Heart right ventricle (tissue), 16 donors: ENCODE results near the gene CKMT2. TPM values are rescaled to one million over a fixed set of nuclear protein-coding genes. Genes with fewer than 3 reads are reported as not detected.

Experiments
- ATAC-seq, 8 donors: fragments of 200-7000 bp; cut with Tn5 transposase; one replicate each; pipeline ENCODE4 v1.9.1; 2020; ENCODE audit warnings: mild to moderate bottlenecking in 8 of 8, moderate library complexity in 8 of 8, moderate number of reproducible peaks in 1 of 8
- DNase-seq, 2 donors: peaks; one replicate each; pipeline ENCODE4 v3.0.0-alpha.2; 2020
- H3K27ac ChIP-seq, 10 donors: fragments of 200-600 bp; sonication (generic) in 2 of 10; one replicate each; pipeline versions ENCODE4 v1.5.0 to v1.8.0; 2020 to 2022; ENCODE audit warnings: mild to moderate bottlenecking in 3 of 10
- H3K27me3 ChIP-seq, 7 donors: fragments of 200-600 bp; one replicate each; pipeline ENCODE4 v1.8.0; 2021 to 2022; ENCODE audit warnings: mild to moderate bottlenecking in 2 of 7
- H3K36me3 ChIP-seq, 9 donors: fragments of 200-600 bp; sonication (generic) in 1 of 9; one replicate each; pipeline versions ENCODE4 v1.5.0 to v1.8.0; 2020 to 2022; ENCODE audit warnings: mild to moderate bottlenecking in 2 of 9
- H3K4me1 ChIP-seq, 9 donors: fragments of 200-600 bp; sonication (generic) in 1 of 9; one replicate each; pipeline versions ENCODE4 v1.5.0 to v1.8.0; 2020 to 2022; ENCODE audit warnings: mild to moderate bottlenecking in 4 of 9
- H3K4me3 ChIP-seq, 10 donors: fragments of 200-600 bp; sonication (generic) in 2 of 10; one replicate each; pipeline versions ENCODE4 v1.5.0 to v1.8.0; 2020 to 2022; ENCODE audit warnings: mild to moderate bottlenecking in 7 of 10, moderate library complexity in 2 of 10
- H3K9me3 ChIP-seq, 11 donors: fragments of 200-600 bp in 10 of 11; sonication (generic) in 2 of 11; one replicate each; pipeline versions ENCODE4 v1.5.0 to v1.8.0; 2013 to 2022; ENCODE audit warnings: mild to moderate bottlenecking in 2 of 11, control low read depth in 1 of 11, moderate library complexity in 1 of 11
- CTCF ChIP-seq, 9 donors: fragments of 200-600 bp; sonication (generic) in 2 of 9; IDR thresholded peaks; one replicate each; pipeline versions ENCODE4 v1.5.0 to v1.8.0; 2021 to 2022; ENCODE audit warnings: antibody characterized with exemption in 9 of 9, mild to moderate bottlenecking in 5 of 9, moderate library complexity in 1 of 9
- WGBS, 2 donors: extraction: QIAGEN DNeasy Blood & Tissue Kit; methylation state at CpG; one replicate each; pipeline ENCODE4 v1.1.7; 2013; ENCODE audit warnings: inconsistent platforms in 1 of 2; 5-methylcytosine and 5-hydroxymethylcytosine counted together
- intact Hi-C, 10 donors: fragments of 100-400 bp; cut with DNase I; formaldehyde crosslinking; loops; one replicate each; pipeline versions ENCODE4 v1.11.1 to v1.14.2; 2022
- polyA plus RNA-seq, 2 donors: library from polyadenylated mRNA; stranded (reverse); fragments of 200-250 nt; gene quantifications; one replicate each; pipeline ENCODE4 v1.2.3, GENCODE V29; 2013
- total RNA-seq, 10 donors: library from RNA; stranded (reverse); fragmentation: NEBNext Ultra II Directional in 3 of 10; extraction: Animal tissue kit (Norgen Biotek cat#: 25700) in 3 of 10; gene quantifications; one replicate each; pipeline versions ENCODE4 v1.2.1 to v1.2.4, GENCODE V29; 2021 to 2023
- donor health status: Arrhythmogenic right ventricular cardiomyopathy.
- donor health status: ischemic (EF 13 %, LVEDD 7.1; RV severe dilation, severe dysfunction).
- donor health status: healthy with polysubstance abuse.
- donor health status: DM: no; HTN: yes; CAD: no.
- donor health status: DM: no; HTN: no; CAD: no.
- donor health status: ischemic (EF 25% LVEDD 6.9; RV normal size, moderate dysfunction).
- donor health status: ischemic (EF 25% LVEDD 5.7; RV mildly dilated, moderate dysfunction).
- donor health status: healthy.
- donor health status: DM: yes; HTN: yes; CAD: no.
- donor health status: Ischemic cardiomyopathy.
- donor health status: ischemic (EF 35%, LVEDD 5.7; RV mildly dilated, moderate dysfunction).
- donor health status: nonischemic (EF 11% LVEDD 7.7; RV severe dilation, severe dysfunction).
- donor health status: DM: yes; HTN: yes; CAD: no.
- donor health status: PGD.
- donor health status: ischemic (EF 29% LVEDD 5.4; RV normal size, mild dysfunction).
- donor health status: nonischemic (EF 23%, LVEDD 6.1; RV moderate dilation, normal function).

Gene CKMT2
- total and polyA plus RNA-seq, 12 donors: 1,088 to 2,236 (median 1,671) TPM

GRCh38 chr5:81212211-81212751 lies 20.8 kb upstream of the CKMT2 start:
- DNase-seq (no peak), ATAC-seq (no peak)
- intact Hi-C loops: no loop called here
- Histone ChIP-seq H3K27ac (no peak overlapping the region), H3K27me3 (no peaks in the 10 kb centered on the region), H3K4me3 (no peak overlapping the region), H3K36me3 (peaks cover 0 to 79% (median 0%) of the 10 kb centered on the region in 9 donors), H3K9me3 (no peaks in the 10 kb centered on the region), H3K4me1 (no peaks in the 10 kb centered on the region)
- 90 to 91% methylated on average over 11 of the region's 11 CpGs for WGBS, 2 donors
- TF ChIP-seq CTCF (IDR thresholded peaks at IDR 0.05): no peak

GRCh38 chr5:81213070-81213469 lies 20.1 kb upstream of the CKMT2 start:
- H3K27me3 ChIP-seq: no peaks in the 10 kb centered on the region
- no peaks in the 10 kb centered on the region for H3K4me1 ChIP-seq
- no peak for DNase-seq
- no peaks in the 10 kb centered on the region for H3K9me3 ChIP-seq
- ATAC-seq: no peak
- no peak for TF ChIP-seq CTCF (IDR thresholded peaks at IDR 0.05)
- no peak overlapping the region for H3K4me3 ChIP-seq
- intact Hi-C loops: no loop called here
- H3K36me3 ChIP-seq: peaks cover 0 to 75% (median 0%) of the 10 kb centered on the region in 9 donors
- 92 to 93% methylated on average over 3 of the region's 3 CpGs for WGBS, 2 donors
- H3K27ac ChIP-seq: no peak overlapping the region

DNA sequence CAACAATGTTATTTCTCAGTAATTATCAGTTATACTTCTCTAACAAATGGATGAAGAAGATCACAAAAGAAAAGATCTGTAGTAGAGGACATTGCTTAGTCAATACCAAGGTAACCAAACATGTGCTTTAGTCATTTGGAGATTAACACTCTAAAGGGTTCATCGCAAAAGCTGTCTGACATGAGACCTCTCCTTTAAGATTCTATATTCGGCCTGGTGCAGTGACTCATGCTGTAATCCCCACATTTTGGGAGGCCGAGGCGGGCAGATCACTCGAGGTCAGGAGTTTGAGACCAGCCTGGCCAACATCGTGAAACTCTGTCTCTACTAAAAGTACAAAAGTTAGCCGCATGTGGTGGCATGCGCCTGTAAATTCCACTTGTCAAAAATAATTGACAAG lies 18.3 kb upstream of the CKMT2 start:
- no peak overlapping the region for H3K4me3 ChIP-seq
- 95 to 96% methylated on average over 8 of the region's 8 CpGs for WGBS, 2 donors

DNA sequence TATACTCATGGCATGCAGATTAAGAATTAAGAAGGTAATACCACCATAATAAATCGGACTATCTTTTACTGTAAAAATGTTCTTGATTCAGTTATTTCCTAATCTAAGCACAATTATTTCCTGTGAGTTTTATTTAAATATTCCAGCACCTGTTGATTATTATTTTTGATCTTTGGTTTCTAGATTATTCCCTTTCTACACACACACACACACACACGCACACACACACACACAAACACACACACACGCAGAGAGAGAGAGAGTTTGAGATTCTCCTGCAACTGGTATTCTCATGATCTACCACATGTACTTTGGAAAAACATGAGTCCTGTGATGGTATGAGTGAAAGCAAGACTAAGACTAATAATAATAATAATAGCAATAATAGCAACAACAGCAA lies 17.0 kb upstream of the CKMT2 start:
- no peak for ATAC-seq
- Histone ChIP-seq H3K27ac (no peak overlapping the region), H3K4me3 (no peak overlapping the region), H3K9me3 (no peaks in the 10 kb centered on the region), H3K36me3 (peaks cover 0 to 77% (median 0%) of the 10 kb centered on the region in 9 donors), H3K27me3 (no peaks in the 10 kb centered on the region), H3K4me1 (no peaks in the 10 kb centered on the region)
- 54 to 62% methylated on average over 3 of the region's 3 CpGs for WGBS, 2 donors
- intact Hi-C loops: no loop called here
- DNase-seq: no peak
- TF ChIP-seq CTCF (IDR thresholded peaks at IDR 0.05): no peak

More for the DNA sequence above, 18.3 kb upstream of the CKMT2 start:
- intact Hi-C loops: no loop called here
- H3K9me3 ChIP-seq: no peaks in the 10 kb centered on the region
- no peak for ATAC-seq
- no peaks in the 10 kb centered on the region for H3K27me3 ChIP-seq
- peaks cover 0 to 73% (median 0%) of the 10 kb centered on the region in 9 donors for H3K36me3 ChIP-seq
- H3K4me1 ChIP-seq: no peaks in the 10 kb centered on the region
- no peak overlapping the region for H3K27ac ChIP-seq
- DNase-seq: no peak
- TF ChIP-seq CTCF (IDR thresholded peaks at IDR 0.05): no peak
